Activated T-cell treated with anti-CD3 and anti-CD28 coated beads, Interleukin-2, amount 50 U/mL, for 72 hours (primary cell): Measurements from ENCODE around the gene DIAPH3. TPM values are rescaled to one million over a fixed set of nuclear protein-coding genes. Genes with fewer than 3 reads are reported as not detected.

ENCODE experiments used
- ATAC-seq, 2 donors: fragments of 150-1000 bp; cut with Tn5 transposase; replicated peaks in 1 of 2; 2 replicates each; pipeline ENCODE4 v1.10.0; 2021; ENCODE audit warnings: moderate library complexity in 2 of 2, mild to moderate bottlenecking in 1 of 2
- DNase-seq, 2 donors: peaks; one replicate each; pipeline ENCODE4 v3.0.0; 2021 to 2022; ENCODE audit warnings: mixed read lengths in 1 of 2
- H3K27ac Mint-ChIP-seq: one replicate; pipeline ENCODE4 v1.8.0; 2022; ENCODE audit warnings: mild to moderate bottlenecking, moderate library complexity, mixed read lengths
- H3K27me3 Mint-ChIP-seq: one replicate; pipeline ENCODE4 v1.8.0; 2022; ENCODE audit warnings: low read depth, mixed read lengths
- H3K36me3 Mint-ChIP-seq, 2 donors: one replicate each; pipeline ENCODE4 v1.8.0; 2022; ENCODE audit warnings: mixed read lengths in 2 of 2, mild to moderate bottlenecking in 1 of 2; ENCODE audit not compliant: insufficient read depth in 2 of 2
- H3K4me1 Mint-ChIP-seq: one replicate; pipeline ENCODE4 v1.8.0; 2022; ENCODE audit warnings: low read depth, mixed read lengths
- H3K4me3 Mint-ChIP-seq, 2 donors: one replicate each; pipeline ENCODE4 v1.8.0; 2022; ENCODE audit warnings: mild to moderate bottlenecking in 2 of 2, mixed read lengths in 2 of 2, moderate library complexity in 2 of 2
- H3K9me3 Mint-ChIP-seq, 2 donors: one replicate each; pipeline ENCODE4 v1.8.0; 2022; ENCODE audit warnings: mixed read lengths in 2 of 2
- total RNA-seq, 2 donors: library from RNA; stranded (reverse); gene quantifications; one replicate each; pipeline ENCODE4 v1.2.3, GENCODE V29; 2022

Gene DIAPH3
- total RNA-seq, 2 donors from 2014 or later, result 28.5 to 30.8 TPM

DNA sequence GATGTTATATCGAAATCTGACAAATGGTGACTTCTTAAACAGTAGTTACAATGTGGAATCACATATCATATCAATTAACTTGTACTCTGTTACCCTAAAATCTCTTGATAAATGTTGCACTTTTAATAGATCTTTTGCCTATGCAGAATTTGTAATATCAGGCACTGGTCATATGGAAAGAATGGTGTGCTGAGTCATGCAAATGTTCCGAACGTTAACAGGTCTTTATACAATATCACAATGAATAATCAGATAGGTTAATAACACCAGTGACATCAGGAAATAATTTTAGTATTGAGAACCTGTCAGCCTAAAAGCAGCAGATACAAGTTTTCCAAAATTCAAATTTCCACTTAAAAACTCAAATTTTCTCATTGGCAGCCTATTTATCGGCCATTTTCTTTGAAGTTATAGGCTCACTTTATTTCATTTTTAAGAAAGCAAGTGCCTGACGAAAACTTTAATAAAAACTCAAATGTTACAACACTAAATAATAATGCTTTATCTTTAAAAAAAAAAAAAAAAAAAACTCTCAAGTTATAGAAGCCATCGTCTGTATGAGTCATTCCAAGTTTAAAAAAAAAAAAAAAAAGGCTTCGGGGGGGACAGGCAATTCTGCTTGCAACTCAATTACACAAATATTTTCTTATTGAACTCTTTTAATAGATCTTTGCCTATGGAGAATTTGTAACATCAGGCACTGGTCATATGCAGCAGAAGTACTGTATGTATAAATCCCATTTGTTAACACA is 180.9 kb downstream of the DIAPH3 start:
- Mint-ChIP-seq H3K27me3 (no peaks in the 10 kb centered on the region), H3K4me1 (no peaks in the 10 kb centered on the region), H3K27ac (no peak overlapping the region), H3K4me3 (no peak overlapping the region), H3K36me3 (peaks cover under 1 to 8% of the 10 kb centered on the region in 2 donors), H3K9me3 (no peaks in the 10 kb centered on the region)
- ATAC-seq, result no peak
- DNase-seq, result no peak

DNA sequence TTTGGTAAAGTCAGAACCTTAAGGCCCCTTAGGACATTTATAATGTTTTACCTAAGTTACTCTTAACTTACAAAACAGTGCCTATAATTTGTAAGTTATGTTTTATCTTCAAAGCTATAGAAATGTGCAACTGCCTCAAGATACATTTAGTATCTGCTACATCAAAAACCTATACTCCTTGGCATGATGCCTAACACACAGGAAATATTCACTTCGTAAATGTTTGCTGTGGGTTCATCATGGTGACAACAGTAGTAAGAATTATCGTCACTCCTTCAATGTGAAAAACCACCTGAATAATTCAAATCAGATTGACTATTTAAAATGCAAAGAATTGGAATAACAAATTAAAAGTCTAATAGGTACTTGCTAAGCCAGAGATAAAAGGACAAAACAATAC is 184.1 kb downstream of the DIAPH3 start:
- DNase-seq, result no peak
- ATAC-seq, result no peak
- no peaks in the 10 kb centered on the region for H3K4me1 Mint-ChIP-seq
- H3K27ac Mint-ChIP-seq, result no peak overlapping the region
- no peak overlapping the region for H3K4me3 Mint-ChIP-seq
- no peaks in the 10 kb centered on the region for H3K9me3 Mint-ChIP-seq
- no peaks in the 10 kb centered on the region for H3K27me3 Mint-ChIP-seq
- peaks cover 0 to 8% of the 10 kb centered on the region in 2 donors for H3K36me3 Mint-ChIP-seq

DNA sequence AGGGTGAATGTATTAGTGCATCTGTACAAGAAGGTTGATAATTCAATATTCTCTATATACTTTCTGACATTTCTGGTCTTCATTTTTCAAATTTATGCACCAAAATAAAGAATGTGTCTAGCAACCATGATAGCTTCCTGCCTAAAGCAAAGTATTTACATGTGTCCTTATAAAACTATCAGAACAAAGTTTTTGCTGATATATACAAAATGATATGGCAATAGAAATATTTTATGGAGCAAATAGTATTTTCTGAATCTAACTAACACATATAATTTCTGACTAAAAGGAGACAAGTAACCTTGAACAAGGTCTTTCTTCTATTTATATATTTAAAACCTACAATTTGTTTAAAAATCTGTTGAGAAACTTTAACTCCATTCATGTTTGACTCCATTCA is 184.9 kb downstream of the DIAPH3 start:
- Mint-ChIP-seq H3K4me1 (no peaks in the 10 kb centered on the region), H3K36me3 (peaks cover 0 to 8% of the 10 kb centered on the region in 2 donors), H3K9me3 (no peaks in the 10 kb centered on the region), H3K27ac (no peak overlapping the region), H3K4me3 (no peak overlapping the region), H3K27me3 (no peaks in the 10 kb centered on the region)
- DNase-seq (no peak), ATAC-seq (no peak)

DNA sequence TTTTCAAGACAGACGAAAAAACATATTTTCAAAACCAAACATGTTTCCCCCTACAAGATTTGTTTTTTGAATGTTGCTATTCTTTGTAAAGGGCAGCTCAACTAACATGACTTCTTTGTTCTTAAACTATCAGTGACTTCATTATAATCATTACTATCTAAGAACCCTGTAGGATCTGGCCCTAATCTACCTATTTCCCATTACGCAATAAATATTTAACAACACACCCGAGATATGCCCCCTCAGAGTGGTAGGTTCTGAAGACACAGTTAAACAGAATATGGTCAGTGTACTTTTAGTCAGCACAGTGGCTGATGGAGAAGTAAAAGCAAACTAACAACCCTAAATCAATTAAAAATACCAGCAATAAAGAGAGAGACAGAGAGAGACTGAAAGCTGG is 186.9 kb downstream of the DIAPH3 start:
- Mint-ChIP-seq H3K36me3 (peaks cover 0 to 3% of the 10 kb centered on the region in 2 donors), H3K9me3 (no peaks in the 10 kb centered on the region), H3K27me3 (no peaks in the 10 kb centered on the region), H3K4me3 (no peak overlapping the region), H3K27ac (no peak overlapping the region), H3K4me1 (no peaks in the 10 kb centered on the region)
- DNase-seq, result no peak
- ATAC-seq, result no peak

- H3K27me3 Mint-ChIP-seq, result no peaks in the 10 kb centered on the region
Measured at GRCh38 chr13:59975807-59976435, 187.8 kb downstream of the DIAPH3 start.

GRCh38 chr13:59970847-59971246 is 192.9 kb downstream of the DIAPH3 start:
- ATAC-seq, result no peak
- Mint-ChIP-seq H3K4me3 (no peak overlapping the region), H3K4me1 (no peaks in the 10 kb centered on the region), H3K9me3 (no peaks in the 10 kb centered on the region), H3K27me3 (no peaks in the 10 kb centered on the region), H3K27ac (no peak overlapping the region), H3K36me3 (peaks cover 0 to 7% of the 10 kb centered on the region in 2 donors)
- no peak for DNase-seq

More at GRCh38 chr13:59975807-59976435, 187.8 kb downstream of the DIAPH3 start:
- Mint-ChIP-seq H3K4me3 (no peak overlapping the region), H3K36me3 (peaks cover 0 to 3% of the 10 kb centered on the region in 2 donors), H3K27ac (no peak overlapping the region), H3K4me1 (no peaks in the 10 kb centered on the region), H3K9me3 (no peaks in the 10 kb centered on the region)
- DNase-seq (no peak), ATAC-seq (no peak)

- no peak for DNase-seq
- Mint-ChIP-seq H3K27ac (no peak overlapping the region), H3K4me1 (no peaks in the 10 kb centered on the region), H3K27me3 (no peaks in the 10 kb centered on the region), H3K36me3 (peaks cover 0 to 6% of the 10 kb centered on the region in 2 donors), H3K9me3 (no peaks in the 10 kb centered on the region), H3K4me3 (no peak overlapping the region)
- ATAC-seq, result no peak
Measured at GRCh38 chr13:59963827-59964226, 199.9 kb downstream of the DIAPH3 start.

- H3K36me3 Mint-ChIP-seq, result peaks cover 0 to 6% of the 10 kb centered on the region in 2 donors
- ATAC-seq (no peak), DNase-seq (no peak)
- H3K27ac Mint-ChIP-seq, result no peak overlapping the region
- H3K4me3 Mint-ChIP-seq, result no peak overlapping the region
- no peaks in the 10 kb centered on the region for H3K4me1 Mint-ChIP-seq
- no peaks in the 10 kb centered on the region for H3K9me3 Mint-ChIP-seq
- no peaks in the 10 kb centered on the region for H3K27me3 Mint-ChIP-seq
Measured at GRCh38 chr13:59963383-59963782, 200.3 kb downstream of the DIAPH3 start.

GRCh38 chr13:59962343-59962742 is 201.4 kb downstream of the DIAPH3 start:
- no peak for ATAC-seq
- H3K4me1 Mint-ChIP-seq, result no peaks in the 10 kb centered on the region
- H3K27ac Mint-ChIP-seq, result no peak overlapping the region
- H3K4me3 Mint-ChIP-seq, result no peak overlapping the region
- peaks cover 0 to 8% of the 10 kb centered on the region in 2 donors for H3K36me3 Mint-ChIP-seq
- no peaks in the 10 kb centered on the region for H3K27me3 Mint-ChIP-seq
- no peaks in the 10 kb centered on the region for H3K9me3 Mint-ChIP-seq
- no peak for DNase-seq

DNA sequence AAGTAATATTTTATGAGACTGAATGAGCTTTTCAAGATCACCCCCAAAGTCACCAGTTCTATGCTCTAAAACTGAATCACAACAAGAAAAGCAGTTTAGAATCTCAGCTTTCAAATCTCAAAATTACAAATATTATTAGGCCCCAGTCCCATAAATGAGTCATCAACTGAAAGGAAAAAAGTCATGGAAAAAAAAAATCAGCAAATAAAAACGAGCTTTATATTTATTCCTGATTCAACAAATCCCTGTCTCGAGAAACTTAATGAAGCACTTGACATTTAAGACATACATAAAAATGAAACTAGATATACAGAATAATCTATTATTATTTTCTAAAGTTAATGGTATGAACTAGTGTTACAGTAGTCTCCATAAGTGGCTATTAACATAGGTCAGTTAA is 203.0 kb downstream of the DIAPH3 start:
- Mint-ChIP-seq H3K4me3 (no peak overlapping the region), H3K9me3 (peaks cover 2 to 3% of the 10 kb centered on the region in 2 donors), H3K27me3 (no peaks in the 10 kb centered on the region), H3K27ac (no peak overlapping the region), H3K36me3 (peaks cover 3 to 12% of the 10 kb centered on the region in 2 donors), H3K4me1 (no peaks in the 10 kb centered on the region)
- DNase-seq (no peak), ATAC-seq (no peak)

GRCh38 chr13:59957438-59957837 is 206.3 kb downstream of the DIAPH3 start:
- no peak for ATAC-seq
- peaks cover 4 to 6% of the 10 kb centered on the region in 2 donors for H3K9me3 Mint-ChIP-seq
- H3K4me3 Mint-ChIP-seq, result no peak overlapping the region
- H3K27me3 Mint-ChIP-seq, result no peaks in the 10 kb centered on the region
- H3K27ac Mint-ChIP-seq, result no peak overlapping the region
- no peak for DNase-seq
- peaks cover 6 to 16% of the 10 kb centered on the region in 2 donors for H3K36me3 Mint-ChIP-seq
- H3K4me1 Mint-ChIP-seq, result no peaks in the 10 kb centered on the region

- Mint-ChIP-seq H3K36me3 (peaks cover 6 to 15% of the 10 kb centered on the region in 2 donors), H3K4me3 (no peak overlapping the region), H3K27me3 (no peaks in the 10 kb centered on the region), H3K27ac (no peak overlapping the region), H3K9me3 (peaks cover 4 to 6% of the 10 kb centered on the region in 2 donors), H3K4me1 (no peaks in the 10 kb centered on the region)
- ATAC-seq, result no peak
- no peak for DNase-seq
Measured at GRCh38 chr13:59954601-59955000, 209.1 kb downstream of the DIAPH3 start.

DNA sequence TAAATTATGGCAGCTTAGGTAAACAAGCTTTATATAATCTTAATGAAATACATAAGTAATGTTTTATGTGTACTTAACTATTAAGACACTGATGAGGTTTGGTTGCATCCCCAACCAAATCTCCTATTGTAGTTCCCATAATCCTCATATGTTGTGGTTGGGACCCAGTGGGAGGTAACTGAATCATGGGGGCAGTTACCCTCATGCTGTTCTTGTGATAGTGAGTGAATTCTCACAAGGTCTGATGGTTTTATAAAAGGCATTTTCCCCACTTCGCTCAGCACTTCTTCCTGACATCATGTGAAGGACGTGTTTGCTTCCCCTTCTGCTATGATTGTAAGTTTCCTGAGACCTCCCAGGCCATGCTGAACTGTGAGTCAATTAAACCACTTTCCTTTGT is 212.7 kb downstream of the DIAPH3 start:
- ATAC-seq (no peak), DNase-seq (no peak)
- H3K9me3 Mint-ChIP-seq, result peaks cover 2 to 4% of the 10 kb centered on the region in 2 donors
- H3K27me3 Mint-ChIP-seq, result no peaks in the 10 kb centered on the region
- no peaks in the 10 kb centered on the region for H3K4me1 Mint-ChIP-seq
- H3K27ac Mint-ChIP-seq, result no peak overlapping the region
- peaks cover 4 to 10% of the 10 kb centered on the region in 2 donors for H3K36me3 Mint-ChIP-seq
- H3K4me3 Mint-ChIP-seq, result no peak overlapping the region
